AG10803 (cell line): ENCODE results near the gene ZC2HC1B.

Experiments used
- DNase-seq: peaks from one replicate; pipeline ENCODE4 v3.0.0; 2010; ENCODE audit warnings: low read depth
- H3K4me3 ChIP-seq: 2 replicates; pipeline ENCODE4 v1.5.1; 2011; ENCODE audit warnings: mild to moderate bottlenecking, low read length, control low read depth
- CTCF ChIP-seq: conservative IDR thresholded peaks from 2 replicates; pipeline ENCODE4 v1.5.1; 2011; ENCODE audit warnings: mild to moderate bottlenecking, low read length, control low read depth, inconsistent platforms

The ZC2HC1B gene

GRCh38 chr6:143986463-143987065, 122.3 kb downstream of the ZC2HC1B start:
- no peak overlapping the region for H3K4me3 ChIP-seq
- TF ChIP-seq CTCF = no peak
- no peak for DNase-seq
